Endothelial cell of umbilical vein (primary cell): Measurements from ENCODE around the gene MAP1B. TPM values are rescaled to one million over a fixed set of nuclear protein-coding genes. Genes with fewer than 3 reads are reported as not detected.

Experiments
- BruUV-seq: library from RNA; stranded (reverse); fragments of 400-500 nt; replicated peaks from 2 replicates; lab custom pipeline; 2021; lab: Mats Ljungman, UMichigan
- CTCF ChIA-PET: fragments of 300-600, 350-600 bp; sonication (Branson Sonifier 250); formaldehyde crosslinking; loops from one replicate; lab custom pipeline; 2021; ENCODE audit warnings: antibody characterized with exemption, inconsistent platforms; lab: Charles Lee
- POLR2A ChIA-PET: fragments of 300-600, 350-600 bp; sonication (Branson Sonifier 250); formaldehyde crosslinking; loops from one replicate; lab custom pipeline; 2021; ENCODE audit warnings: antibody characterized with exemption, inconsistent platforms; lab: Charles Lee
- DNase-seq: peaks from one replicate; pipeline ENCODE4 v3.0.0-alpha.2; 2011; ENCODE audit warnings: low read depth, low spot score
- FAIRE-seq: peaks from 2 replicates; lab custom pipeline; 2011; peaks lifted over from hg19 to GRCh38; lab: Jason Lieb, UNC
- H2AFZ ChIP-seq: 2 replicates; pipeline ENCODE4 v1.6.0; 2012; ENCODE audit warnings: low read depth, low read length, control low read depth, inconsistent platforms
- H3K27ac ChIP-seq: 2 replicates; pipeline ENCODE4 v1.5.1; 2011; ENCODE audit warnings: low read depth, mild to moderate bottlenecking, control low read depth, low read length, moderate library complexity; ENCODE audit not compliant: insufficient read depth
- H3K27me3 ChIP-seq, 2 experiments: 2 replicates each; pipeline versions ENCODE4 v1.6.0 to v1.6.1; 2011; ENCODE audit warnings: low read length in 2 of 2, mixed read lengths in 1 of 2; ENCODE audit not compliant: control insufficient read depth in 2 of 2, insufficient read depth in 2 of 2
- H3K36me3 ChIP-seq, 2 experiments: 2 replicates in 1 of 2; 3 replicates in 1 of 2; pipeline ENCODE4 v1.5.1; 2011; ENCODE audit warnings: low read length in 2 of 2, mild to moderate bottlenecking in 1 of 2, moderate library complexity in 1 of 2; ENCODE audit not compliant: control insufficient read depth in 2 of 2, insufficient read depth in 2 of 2; ENCODE audit errors: extremely low read depth in 1 of 2
- H3K4me1 ChIP-seq: 3 replicates; pipeline ENCODE4 v1.5.1; 2011; ENCODE audit warnings: mild to moderate bottlenecking, low read length; ENCODE audit not compliant: control insufficient read depth, insufficient read depth; ENCODE audit errors: extremely low read depth
- H3K4me2 ChIP-seq: 2 replicates; pipeline ENCODE4 v1.6.1; 2011; ENCODE audit warnings: low read length, control low read depth, mixed read lengths; ENCODE audit not compliant: insufficient read depth
- H3K4me3 ChIP-seq, 3 experiments: fragments of 200-600 bp in 1 of 3; sonication (generic), shearing (Covaris generic) in 1 of 3; replicated peaks in 1 of 3; 2 replicates each; pipeline ENCODE4 v1.5.1; 2011 to 2016; ENCODE audit warnings: control low read depth in 3 of 3, low read length in 3 of 3, mild to moderate bottlenecking in 2 of 3, inconsistent platforms in 1 of 3, low read depth in 1 of 3, moderate library complexity in 1 of 3; ENCODE audit not compliant: insufficient read depth in 1 of 3
- H3K79me2 ChIP-seq: 2 replicates; pipeline ENCODE4 v1.6.0; 2012; ENCODE audit warnings: low read length, inconsistent platforms; ENCODE audit not compliant: control insufficient read depth, insufficient read depth
- H3K9ac ChIP-seq: replicated peaks from 2 replicates; pipeline ENCODE3; 2011; ENCODE audit warnings: low read length, control low read depth; ENCODE audit not compliant: insufficient read depth; ENCODE audit errors: extremely low read depth
- H3K9me1 ChIP-seq: replicated peaks from 3 replicates; pipeline ENCODE4 v1.6.0; 2011; ENCODE audit warnings: mild to moderate bottlenecking, low read length; ENCODE audit not compliant: control insufficient read depth, insufficient read depth; ENCODE audit errors: extremely low read depth
- H3K9me3 ChIP-seq: replicated peaks from 2 replicates; pipeline ENCODE4 v1.5.1; 2012; ENCODE audit warnings: low read length, inconsistent platforms; ENCODE audit not compliant: control insufficient read depth, insufficient read depth
- H4K20me1 ChIP-seq: replicated peaks from 2 replicates; pipeline ENCODE3; 2011; ENCODE audit warnings: mild to moderate bottlenecking, low read length; ENCODE audit not compliant: control insufficient read depth, insufficient read depth; ENCODE audit errors: extremely low read depth
- EZH2 ChIP-seq: IDR thresholded peaks from 2 replicates; pipeline ENCODE4 v1.6.1; 2012; ENCODE audit warnings: borderline replicate concordance, low read depth, mild to moderate bottlenecking, moderate library complexity, low read length, inconsistent platforms; ENCODE audit not compliant: severe bottlenecking
- FOS ChIP-seq: IDR thresholded peaks from 2 replicates; pipeline ENCODE4 v1.6.1; 2011; ENCODE audit warnings: mild to moderate bottlenecking, low read length, moderate library complexity, borderline replicate concordance; ENCODE audit not compliant: insufficient read depth
- GATA2 ChIP-seq: IDR thresholded peaks from 2 replicates; pipeline ENCODE4 v1.7.0; 2011; ENCODE audit warnings: low read depth, mild to moderate bottlenecking, moderate library complexity, mixed read lengths, low read length; ENCODE audit not compliant: insufficient read length, insufficient read depth
- JUN ChIP-seq: IDR thresholded peaks from 2 replicates; pipeline ENCODE4 v1.6.1; 2011; ENCODE audit warnings: borderline replicate concordance, low read depth; ENCODE audit not compliant: insufficient read length, insufficient read depth
- MYC ChIP-seq: IDR thresholded peaks from one replicate; pipeline ENCODE4 v1.6.1; 2011; ENCODE audit warnings: mild to moderate bottlenecking, low read depth, low read length
- POLR2A ChIP-seq: IDR thresholded peaks from 2 replicates; pipeline ENCODE4 v1.6.1; 2012; ENCODE audit warnings: low read depth, mild to moderate bottlenecking, control low read depth, low read length
- POLR2AphosphoS5 ChIP-seq: IDR thresholded peaks from 2 replicates; pipeline ENCODE4 v1.6.1; 2012; ENCODE audit warnings: low read depth, mild to moderate bottlenecking, control low read depth, low read length, moderate library complexity; ENCODE audit not compliant: insufficient read depth
- dilution Hi-C: fragments of 300-500 bp; cut with MboI; formaldehyde crosslinking; loops from one replicate; pipeline ENCODE4 v1.15.0; 2019; ENCODE audit warnings: low sequenced_read_pairs; ENCODE audit not compliant: extremely low pct_ligation_motif_present
- intact Hi-C: fragments of 100-400 bp; cut with micrococcal nuclease; formaldehyde crosslinking; loops from one replicate; pipeline ENCODE4 v1.10.0; 2022
- polyA plus RNA-seq, 4 experiments: library from polyadenylated mRNA; depleted of rRNA in 3 of 4; stranded (reverse) in 3 of 4; unstranded in 1 of 4; fragments of >200 nt; gene quantifications; 2 replicates each; pipeline versions ENCODE4 v1.2.1 to v1.2.3, GENCODE V29; 2011 to 2012; ENCODE audit warnings: missing spikeins in 1 of 4
- total RNA-seq: library from RNA; stranded (reverse); gene quantifications from 2 replicates; pipeline ENCODE4 v1.2.3, GENCODE V29; 2021
- TF ChIP-seq, protein P1 (sequence below), 2 donors: IDR thresholded peaks; 1 replicate in 1 of 2; 2 replicates in 1 of 2; pipeline ENCODE4 v1.5.1; 2011; ENCODE audit warnings: low read length in 2 of 2, mild to moderate bottlenecking in 2 of 2, moderate library complexity in 2 of 2, control low read depth in 1 of 2, inconsistent platforms in 1 of 2, low read depth in 1 of 2; ENCODE audit not compliant: insufficient read depth in 1 of 2; ENCODE audit errors: extremely low read depth in 1 of 2
- TF ChIP-seq, protein P2 (sequence below): IDR thresholded peaks from 2 replicates; pipeline ENCODE4 v1.6.1; 2011; ENCODE audit not compliant: insufficient read depth, insufficient read length

Gene MAP1B
- total and polyA plus RNA-seq, 2 donors (not counting 3 experiments of a cell fraction or from before 2014, with no cell fraction given), result 55.9 to 263 TPM

DNA sequence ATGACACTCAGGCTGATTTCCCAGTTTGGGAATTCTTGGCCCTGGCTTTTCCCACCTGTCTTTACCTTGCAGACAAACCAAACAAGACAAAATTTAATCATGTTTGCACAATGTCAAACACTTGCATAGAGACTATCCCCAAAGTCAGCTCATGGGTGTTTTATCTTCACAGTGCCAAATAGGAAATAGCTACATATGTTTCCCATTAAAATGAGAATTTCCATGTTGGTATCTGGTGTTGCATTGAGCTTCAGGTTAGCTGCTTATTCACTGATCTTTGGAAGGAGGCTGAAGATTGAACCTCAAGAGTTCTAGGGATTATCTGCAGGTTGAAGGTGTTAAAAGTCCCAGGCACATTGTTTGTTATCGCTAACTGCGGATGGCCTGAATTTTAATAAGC is 19.5 kb downstream of the MAP1B start:
- ChIA-PET POLR2A (interaction anchor here (0.6 kb wide), 1 partner anchor 48 kb away, joined by 3 read pairs; no protein-coding TSS in a partner anchor), CTCF (interaction anchor here (0.9 kb wide), 2 partner anchors 182 to 344 kb away, joined by 3 read pairs; no protein-coding TSS in a partner anchor)
- FAIRE-seq, result no peak
- TF ChIP-seq, protein P1, sequence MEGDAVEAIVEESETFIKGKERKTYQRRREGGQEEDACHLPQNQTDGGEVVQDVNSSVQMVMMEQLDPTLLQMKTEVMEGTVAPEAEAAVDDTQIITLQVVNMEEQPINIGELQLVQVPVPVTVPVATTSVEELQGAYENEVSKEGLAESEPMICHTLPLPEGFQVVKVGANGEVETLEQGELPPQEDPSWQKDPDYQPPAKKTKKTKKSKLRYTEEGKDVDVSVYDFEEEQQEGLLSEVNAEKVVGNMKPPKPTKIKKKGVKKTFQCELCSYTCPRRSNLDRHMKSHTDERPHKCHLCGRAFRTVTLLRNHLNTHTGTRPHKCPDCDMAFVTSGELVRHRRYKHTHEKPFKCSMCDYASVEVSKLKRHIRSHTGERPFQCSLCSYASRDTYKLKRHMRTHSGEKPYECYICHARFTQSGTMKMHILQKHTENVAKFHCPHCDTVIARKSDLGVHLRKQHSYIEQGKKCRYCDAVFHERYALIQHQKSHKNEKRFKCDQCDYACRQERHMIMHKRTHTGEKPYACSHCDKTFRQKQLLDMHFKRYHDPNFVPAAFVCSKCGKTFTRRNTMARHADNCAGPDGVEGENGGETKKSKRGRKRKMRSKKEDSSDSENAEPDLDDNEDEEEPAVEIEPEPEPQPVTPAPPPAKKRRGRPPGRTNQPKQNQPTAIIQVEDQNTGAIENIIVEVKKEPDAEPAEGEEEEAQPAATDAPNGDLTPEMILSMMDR (IDR thresholded peaks at IDR 0.05; ENCODE audit: extremely low read depth in 1 of 2, insufficient read depth in 1 of 2, low read depth in 1 of 2, low read length in 2 of 2), result no peak
- no peak for TF ChIP-seq EZH2
- TF ChIP-seq GATA2, result no peak
- TF ChIP-seq, protein P2, sequence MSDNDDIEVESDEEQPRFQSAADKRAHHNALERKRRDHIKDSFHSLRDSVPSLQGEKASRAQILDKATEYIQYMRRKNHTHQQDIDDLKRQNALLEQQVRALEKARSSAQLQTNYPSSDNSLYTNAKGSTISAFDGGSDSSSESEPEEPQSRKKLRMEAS, result no peak
- no peak for TF ChIP-seq JUN
- TF ChIP-seq FOS, result no peak
- no peak for TF ChIP-seq POLR2A
- TF ChIP-seq MYC, result no peak
- TF ChIP-seq POLR2AphosphoS5, result no peak
- Histone ChIP-seq H3K4me2 (no peak overlapping the region), H2AFZ (no peak overlapping the region), H3K4me1 (peaks cover 28% of the 10 kb centered on the region), H3K79me2 (peaks cover 87% of the 10 kb centered on the region), H3K27ac (no peak overlapping the region), H3K27me3 (no peaks in the 10 kb centered on the region), H3K9me3 (no peaks in the 10 kb centered on the region), H3K9me1 (no peaks in the 10 kb centered on the region), H3K4me3 (no peak overlapping the region), H4K20me1 (no peaks in the 10 kb centered on the region), H3K36me3 (peaks cover 6 to 16% of the 10 kb centered on the region in 2 experiments), H3K9ac (no peak overlapping the region)
- no TSS peak for BruUV-seq
- dilution Hi-C loops (no loop called here), intact Hi-C loops (no loop called here)
- no peak for DNase-seq
